HG03280 (cell line): ENCODE data around the gene NDUFA8.

ENCODE experiments used
- ATAC-seq: cut with Tn5 transposase; IDR thresholded peaks from one replicate; pipeline ENCODE4 v1.9.1; 2021; ENCODE audit warnings: mild to moderate bottlenecking, moderate library complexity; ENCODE audit not compliant: unreplicated experiment

The NDUFA8 gene

DNA sequence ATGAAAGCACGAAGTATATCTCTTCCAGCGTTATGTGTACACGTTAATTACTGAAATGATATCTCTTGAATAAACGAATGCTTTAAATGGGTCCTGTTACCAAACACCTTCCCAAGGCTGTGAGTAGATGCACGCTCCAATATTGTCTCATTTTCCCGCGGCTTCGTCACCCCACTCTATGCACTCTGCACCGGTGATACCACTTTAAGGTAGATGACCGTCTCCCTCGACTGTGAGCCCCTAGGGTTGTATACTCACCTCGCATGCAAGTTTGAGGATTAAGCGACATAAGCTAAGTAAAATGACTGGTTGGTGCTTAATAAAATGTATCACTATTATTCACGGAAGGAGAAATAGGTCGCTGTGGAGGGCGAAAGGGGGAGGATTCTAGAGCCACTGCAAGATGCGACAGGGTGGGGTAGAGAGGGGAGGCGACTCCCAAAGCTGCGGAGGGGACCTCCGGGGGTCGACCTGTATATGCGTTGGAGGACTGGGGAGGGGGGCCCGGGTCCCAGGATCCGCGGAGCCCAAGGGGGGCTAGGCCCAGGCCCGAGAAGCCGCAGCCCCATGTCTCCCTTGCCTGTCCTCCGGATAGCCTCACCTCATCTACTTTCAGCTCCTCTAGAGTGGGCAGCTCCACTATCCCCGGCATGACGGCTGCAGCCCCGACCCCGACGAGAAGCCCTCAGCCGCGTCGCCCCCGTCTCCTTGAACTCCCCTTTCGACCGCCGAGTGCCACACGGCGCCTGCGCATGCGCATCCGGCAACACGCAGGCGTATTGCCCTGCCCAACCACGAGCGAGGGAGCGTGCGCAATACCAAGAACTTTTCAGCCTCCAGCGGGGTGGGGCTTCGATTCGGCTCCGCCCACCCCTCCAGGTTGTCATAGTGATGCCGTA is at the start of gene NDUFA8, which contains the start of gene MORN5:
TSS of gene NDUFA8 (minus strand) at position 754 of the 899 bp plus-strand sequence. CDS start at position 652, 102 bp downstream.
TSS of gene MORN5 (plus strand) at position 883 of the 899 bp plus-strand sequence. CDS start 65 bp downstream, outside the sequence.
- ATAC-seq: peak; percentile 94

- ATAC-seq: no peak
Measured at GRCh38 chr9:122207096-122207495, 47.5 kb upstream of the NDUFA8 start.

DNA sequence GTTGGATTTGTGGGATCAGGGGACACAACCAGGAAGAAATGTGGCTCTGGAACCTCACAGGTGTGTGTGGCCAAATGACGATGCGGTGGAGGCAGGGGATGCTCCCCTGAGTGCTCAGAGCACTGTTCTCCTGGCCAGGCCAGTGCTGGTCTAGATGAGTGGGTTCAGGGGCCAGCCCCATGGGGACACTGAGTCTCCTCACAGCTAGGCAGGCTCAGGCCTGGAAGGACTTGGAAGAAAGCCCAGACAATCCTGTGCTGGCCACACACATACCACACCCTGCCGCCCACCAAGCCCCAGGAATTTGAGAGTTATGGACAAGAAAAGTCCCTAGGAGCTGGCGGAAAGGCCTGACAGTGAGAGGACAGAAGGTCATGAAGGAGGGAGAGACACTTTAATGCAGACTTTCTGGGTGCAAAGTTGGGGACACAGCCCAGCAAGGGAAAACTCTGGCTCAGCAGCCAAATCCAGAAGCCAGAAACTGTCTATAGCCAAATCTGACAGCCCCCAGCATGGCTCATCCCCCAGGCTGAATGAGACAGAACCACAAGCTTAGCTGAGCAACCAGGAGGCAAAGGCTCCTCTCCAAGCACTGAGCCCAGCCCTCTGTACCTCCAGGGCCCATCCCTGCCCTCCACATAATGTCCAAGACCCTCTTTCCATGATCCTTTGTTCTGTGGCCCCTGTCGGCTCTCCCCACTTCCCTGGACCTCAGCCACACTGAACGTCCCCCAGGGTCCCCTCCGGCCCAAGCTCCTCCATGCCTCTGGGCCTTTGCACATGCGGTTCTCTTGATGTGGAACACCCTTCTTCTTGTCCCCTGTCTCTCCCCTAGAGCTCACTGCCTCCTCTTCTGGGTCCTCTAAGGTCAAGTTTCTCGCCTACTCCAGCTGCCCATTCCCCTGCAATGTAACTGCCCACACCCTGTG is 46.8 kb upstream of the NDUFA8 start:
- ATAC-seq: no peak

GRCh38 chr9:122205176-122205575 is 45.6 kb upstream of the NDUFA8 start:
- no peak for ATAC-seq

DNA sequence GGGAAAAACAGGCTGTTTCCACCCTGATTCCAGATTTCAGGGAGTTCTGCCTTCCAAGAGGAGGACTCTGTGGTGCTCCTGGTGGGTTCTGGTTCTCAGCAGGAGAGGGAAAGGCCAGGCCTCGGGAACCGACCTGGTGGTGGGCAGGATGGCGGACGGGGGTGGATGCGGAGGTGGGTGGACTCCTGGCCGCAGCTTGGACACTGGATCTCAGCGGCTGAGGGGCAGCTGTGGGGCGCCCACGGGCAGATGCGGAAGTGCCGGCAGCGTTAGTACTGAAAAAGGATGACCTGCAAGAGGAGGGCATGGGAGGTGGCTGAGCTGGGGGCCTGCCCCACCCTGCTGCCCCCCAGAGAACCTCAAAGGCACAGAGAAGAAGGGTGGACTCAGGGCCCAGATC is 44.9 kb upstream of the NDUFA8 start:
- no peak for ATAC-seq

DNA sequence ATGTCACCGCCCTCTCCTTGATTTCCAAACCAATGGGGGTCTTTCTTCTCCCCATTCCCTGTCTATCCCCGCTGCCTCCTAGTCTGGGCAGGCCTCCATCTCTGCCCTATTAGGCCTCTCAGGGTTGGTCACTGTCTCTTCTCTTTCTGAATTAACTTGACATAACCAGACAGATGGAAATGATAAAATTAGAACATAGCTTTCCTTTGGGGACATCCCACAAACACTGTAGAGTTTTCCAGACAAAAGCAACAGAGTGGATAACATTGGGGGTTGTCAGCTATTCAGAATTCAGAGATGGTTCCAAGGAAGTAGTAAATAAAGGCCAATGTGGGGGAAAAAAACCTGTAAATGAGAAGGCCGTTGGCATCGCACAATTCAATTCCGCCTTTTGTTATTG is 44.5 kb upstream of the NDUFA8 start:
- ATAC-seq: no peak

- ATAC-seq: no peak
Measured at GRCh38 chr9:122202111-122202510, 42.5 kb upstream of the NDUFA8 start.

DNA sequence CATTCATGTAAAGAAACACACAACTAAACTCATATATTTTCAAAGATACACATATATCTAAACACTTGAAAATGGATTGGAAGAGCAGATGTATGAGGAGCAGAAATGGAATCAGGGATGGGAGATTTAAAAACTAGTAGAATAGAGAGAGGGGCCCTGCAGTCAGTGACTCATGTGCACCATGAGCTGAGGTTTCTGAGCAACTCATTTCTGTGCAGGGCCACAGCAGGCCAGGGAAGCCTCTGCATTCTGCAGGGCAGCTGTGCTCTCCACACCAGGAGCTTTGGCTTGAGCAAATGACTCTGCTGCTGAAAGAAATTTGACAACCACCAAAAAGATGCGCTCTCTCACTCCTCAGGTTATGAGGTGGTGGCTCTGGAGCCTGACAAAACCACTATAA is 42.1 kb upstream of the NDUFA8 start:
- no peak for ATAC-seq

GRCh38 chr9:122200960-122201595 is 41.5 kb upstream of the NDUFA8 start:
- no peak for ATAC-seq

GRCh38 chr9:122197882-122198281 is 38.3 kb upstream of the NDUFA8 start:
- no peak for ATAC-seq

GRCh38 chr9:122197426-122197825 is 37.8 kb upstream of the NDUFA8 start:
- no peak for ATAC-seq

GRCh38 chr9:122195875-122196274 is 36.3 kb upstream of the NDUFA8 start:
- no peak for ATAC-seq

GRCh38 chr9:122193651-122194050 is 34.1 kb upstream of the NDUFA8 start:
- no peak for ATAC-seq

DNA sequence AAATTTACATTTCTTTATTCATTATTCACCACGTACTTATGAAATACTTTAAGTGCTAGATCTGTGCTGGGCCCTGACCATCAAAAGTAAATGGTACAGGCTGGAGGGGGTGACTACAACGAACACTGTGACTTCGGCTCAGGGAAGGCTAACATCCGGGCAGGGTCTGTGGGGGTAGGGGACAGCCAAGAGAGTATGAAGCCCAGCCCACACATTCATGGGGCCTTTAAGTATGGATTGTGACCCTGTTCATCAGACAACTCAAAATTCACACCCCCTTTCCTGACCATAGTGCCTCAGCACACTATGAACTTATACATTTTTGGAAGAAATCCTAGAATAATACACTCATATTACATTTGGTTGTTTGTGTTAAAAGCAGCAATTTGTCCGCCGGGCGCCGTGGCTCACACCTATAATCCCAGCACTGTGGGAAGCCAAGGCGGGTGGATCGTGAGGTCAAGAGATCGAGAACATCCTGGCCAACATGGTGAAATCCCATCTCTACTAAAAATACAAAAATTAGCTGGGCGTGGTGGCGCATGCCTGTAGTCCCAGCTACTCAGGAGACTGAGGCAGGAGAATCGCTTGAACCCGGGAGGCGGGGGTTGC is 33.4 kb upstream of the NDUFA8 start:
- no peak for ATAC-seq

- no peak for ATAC-seq
Measured at GRCh38 chr9:122192261-122192875, 32.8 kb upstream of the NDUFA8 start.

- no peak for ATAC-seq
Measured at GRCh38 chr9:122191584-122191983, 32.0 kb upstream of the NDUFA8 start.

DNA sequence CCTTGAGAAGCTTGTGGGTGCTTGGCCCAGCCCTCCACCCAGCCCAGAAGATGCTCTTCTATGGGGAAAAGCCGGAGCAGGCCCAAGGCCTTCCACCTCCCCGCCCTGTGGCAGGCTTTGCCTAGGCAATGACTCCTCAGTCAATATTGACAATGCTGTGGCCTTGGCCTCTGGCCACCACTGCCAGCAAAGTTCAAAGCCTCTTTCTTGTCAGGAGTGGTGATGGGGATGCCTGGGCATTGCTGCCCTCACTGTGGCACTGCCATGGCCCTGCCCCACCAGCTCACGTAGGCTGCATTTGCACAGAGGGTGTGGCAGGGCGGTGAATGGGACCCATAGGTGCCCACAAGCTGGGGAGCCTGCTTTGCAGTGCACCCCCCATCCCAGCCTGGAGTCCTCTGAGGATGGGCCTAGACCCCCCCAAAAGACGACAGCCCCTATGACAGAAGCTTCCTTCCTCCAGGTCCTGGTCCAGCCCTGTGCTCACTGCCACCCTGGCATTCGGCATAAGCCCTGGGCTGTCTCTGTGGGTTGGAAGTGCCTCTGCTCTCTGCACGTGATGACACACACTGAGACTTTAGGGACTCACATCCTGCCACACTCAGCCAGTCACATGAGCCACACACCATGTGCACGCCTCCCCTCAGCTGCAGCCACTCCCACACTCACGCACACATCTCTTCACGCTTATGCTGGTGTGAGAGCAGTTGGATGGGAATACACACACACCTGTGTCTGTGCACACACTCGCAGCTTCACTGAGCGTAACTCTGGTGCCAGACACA is 31.2 kb upstream of the NDUFA8 start:
- no peak for ATAC-seq

DNA sequence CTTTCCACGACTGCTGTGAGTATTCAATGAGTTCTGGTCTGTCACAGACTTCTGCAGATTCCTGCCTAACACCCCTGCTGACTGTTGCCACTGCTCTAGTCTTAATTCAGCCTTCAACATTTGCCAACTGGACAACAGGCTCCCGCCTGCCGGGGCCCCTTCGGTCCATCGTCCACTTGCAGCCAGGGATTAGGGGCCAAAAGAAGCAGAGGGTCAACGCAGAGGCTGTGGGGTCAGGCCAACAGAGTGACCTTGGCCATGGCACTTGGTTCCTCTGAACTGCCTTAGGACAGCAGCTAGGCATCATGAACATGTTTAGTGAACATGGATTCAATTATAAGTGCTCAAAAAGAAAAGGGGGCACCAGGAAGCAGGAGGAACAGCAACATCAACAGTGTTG is 28.8 kb upstream of the NDUFA8 start:
- no peak for ATAC-seq

DNA sequence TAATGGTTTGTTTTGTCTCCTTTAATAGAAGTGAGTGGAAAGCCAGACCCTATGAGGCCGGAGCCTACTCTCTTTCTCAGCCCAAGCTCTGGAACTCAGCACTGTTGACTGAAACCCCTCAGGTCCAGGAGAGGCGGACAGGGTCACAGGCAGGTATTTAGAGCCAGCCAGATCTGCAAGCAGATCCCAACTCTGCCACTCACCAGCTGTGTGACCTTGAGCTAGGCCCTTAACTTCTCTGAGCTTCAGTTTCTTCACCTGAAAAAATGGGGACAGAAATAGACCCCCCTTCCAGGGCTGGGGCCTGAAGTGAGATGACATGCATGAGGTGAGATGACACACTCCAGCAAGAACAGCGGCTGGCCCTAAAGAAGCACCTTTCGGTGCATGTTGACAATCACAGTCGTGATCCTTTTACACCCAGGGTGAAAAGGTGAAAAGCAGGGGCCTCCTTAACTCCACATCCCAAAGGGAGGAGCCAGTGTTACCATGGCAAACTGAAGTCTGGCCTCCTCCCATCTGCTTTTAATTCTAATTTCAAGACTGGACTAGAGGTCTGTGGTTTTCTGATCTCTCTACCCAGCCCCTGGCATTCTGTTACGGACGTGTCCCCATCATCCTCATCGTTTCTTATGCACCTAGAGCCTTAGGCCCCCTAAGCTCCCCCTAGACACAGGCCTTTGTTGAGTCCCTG is 27.3 kb upstream of the NDUFA8 start:
- ATAC-seq: no peak
